Epithelial cell of prostate (primary cell): ENCODE data around the gene WWOX.

Experiments
- DNase-seq: peaks from one replicate; pipeline ENCODE4 v3.0.0-alpha.2; 2011; ENCODE audit warnings: low read depth, low spot score
- H3K27ac ChIP-seq: fragments of 450-650 bp; 2 replicates; pipeline ENCODE4 v1.5.1; 2017; ENCODE audit warnings: mild to moderate bottlenecking

Gene WWOX

GRCh38 chr16:79171504-79171903 is 1072.0 kb downstream of the WWOX start:
- no peak overlapping the region for H3K27ac ChIP-seq
- no peak for DNase-seq

- H3K27ac ChIP-seq, result no peak overlapping the region
- DNase-seq, result no peak
Observed at GRCh38 chr16:79171931-79172705, 1072.7 kb downstream of the WWOX start.

- H3K27ac ChIP-seq, result no peak overlapping the region
- no peak for DNase-seq
Observed at GRCh38 chr16:79172976-79173500, 1073.6 kb downstream of the WWOX start.

GRCh38 chr16:79173919-79174318 is 1074.5 kb downstream of the WWOX start:
- H3K27ac ChIP-seq, result no peak overlapping the region
- no peak for DNase-seq

GRCh38 chr16:79175286-79176057 is 1076.0 kb downstream of the WWOX start:
- DNase-seq, result no peak

GRCh38 chr16:79177018-79177417 is 1077.6 kb downstream of the WWOX start:
- no peak for DNase-seq
- no peak overlapping the region for H3K27ac ChIP-seq

More at GRCh38 chr16:79175286-79176057, 1076.0 kb downstream of the WWOX start:
- H3K27ac ChIP-seq, result no peak overlapping the region

GRCh38 chr16:79181419-79181818 is 1082.0 kb downstream of the WWOX start:
- DNase-seq, result no peak

GRCh38 chr16:79182616-79183015 is 1083.2 kb downstream of the WWOX start:
- DNase-seq, result no peak
- H3K27ac ChIP-seq, result no peak overlapping the region

More at GRCh38 chr16:79181419-79181818, 1082.0 kb downstream of the WWOX start:
- no peak overlapping the region for H3K27ac ChIP-seq

- no peak for DNase-seq
- no peak overlapping the region for H3K27ac ChIP-seq
Observed at GRCh38 chr16:79183571-79183970, 1084.1 kb downstream of the WWOX start.

- no peak overlapping the region for H3K27ac ChIP-seq
- no peak for DNase-seq
Observed at GRCh38 chr16:79184464-79185030, 1085.1 kb downstream of the WWOX start.

- DNase-seq, result no peak
- no peak overlapping the region for H3K27ac ChIP-seq
Observed at GRCh38 chr16:79185711-79186110, 1086.3 kb downstream of the WWOX start.

GRCh38 chr16:79186196-79186595 is 1086.7 kb downstream of the WWOX start:
- no peak overlapping the region for H3K27ac ChIP-seq
- no peak for DNase-seq

GRCh38 chr16:79188115-79188738 is 1088.8 kb downstream of the WWOX start:
- no peak for DNase-seq
- H3K27ac ChIP-seq, result no peak overlapping the region

GRCh38 chr16:79188739-79189122 is 1089.3 kb downstream of the WWOX start:
- no peak for DNase-seq
- no peak overlapping the region for H3K27ac ChIP-seq

GRCh38 chr16:79190542-79190941 is 1091.1 kb downstream of the WWOX start:
- H3K27ac ChIP-seq, result no peak overlapping the region
- DNase-seq, result no peak

GRCh38 chr16:79191933-79192332 is 1092.5 kb downstream of the WWOX start:
- H3K27ac ChIP-seq, result no peak overlapping the region
- DNase-seq, result no peak

GRCh38 chr16:79192904-79193303 is 1093.5 kb downstream of the WWOX start:
- H3K27ac ChIP-seq, result no peak overlapping the region
- no peak for DNase-seq

GRCh38 chr16:79194291-79194690 is 1094.8 kb downstream of the WWOX start:
- no peak overlapping the region for H3K27ac ChIP-seq
- no peak for DNase-seq

- no peak overlapping the region for H3K27ac ChIP-seq
- no peak for DNase-seq
Observed at GRCh38 chr16:79195938-79196337, 1096.5 kb downstream of the WWOX start.

- DNase-seq, result no peak
- H3K27ac ChIP-seq, result no peak overlapping the region
Observed at GRCh38 chr16:79201436-79201835, 1102.0 kb downstream of the WWOX start.
